MM.1S (cell line): ENCODE measurements around the gene COPS9.

ENCODE experiments used
- DNase-seq: peaks from one replicate; pipeline ENCODE4 v3.0.0-alpha.2; 2015
- H2AFZ ChIP-seq: fragments of 300-600 bp; sonication (generic); 2 replicates; pipeline ENCODE4 v1.6.0; 2016; ENCODE audit warnings: antibody characterized with exemption, low read length
- H3F3A ChIP-seq: fragments of 300-600 bp; sonication (generic); 2 replicates; pipeline ENCODE4 v1.6.1; 2016; ENCODE audit warnings: mild to moderate bottlenecking, antibody characterized with exemption, low read length, moderate library complexity, mixed read lengths; ENCODE audit not compliant: insufficient read depth
- H3K27ac ChIP-seq: fragments of 300-600 bp; sonication (generic); 2 replicates; pipeline ENCODE4 v1.5.1; 2016; ENCODE audit warnings: mild to moderate bottlenecking, low read length
- H3K27me3 ChIP-seq: fragments of 300-600 bp; sonication (generic); replicated peaks from 2 replicates; pipeline ENCODE4 v1.6.0; 2016; ENCODE audit warnings: low read length; ENCODE audit not compliant: insufficient read depth
- H3K36me3 ChIP-seq: fragments of 300-600 bp; sonication (generic); replicated peaks from 2 replicates; pipeline ENCODE4 v1.6.1; 2016; ENCODE audit warnings: mild to moderate bottlenecking, low read length, mixed read lengths; ENCODE audit not compliant: insufficient read depth
- H3K4me1 ChIP-seq: fragments of 300-600 bp; sonication (generic); 2 replicates; pipeline ENCODE4 v1.6.1; 2016; ENCODE audit warnings: low read length, mixed read lengths
- H3K4me2 ChIP-seq: fragments of 300-600 bp; sonication (generic); 2 replicates; pipeline ENCODE4 v1.6.0; 2016; ENCODE audit warnings: low read depth, low read length
- H3K4me3 ChIP-seq: fragments of 300-600 bp; sonication (generic); 2 replicates; pipeline ENCODE4 v1.5.1; 2016; ENCODE audit warnings: low read length, mixed read lengths
- H3K79me2 ChIP-seq: fragments of 300-600 bp; sonication (generic); 2 replicates; pipeline ENCODE4 v1.6.1; 2016; ENCODE audit warnings: mixed run types, low read length, mixed read lengths
- H3K9ac ChIP-seq: fragments of 300-600 bp; sonication (generic); 2 replicates; pipeline ENCODE4 v1.6.1; 2016; ENCODE audit warnings: low read length, mixed read lengths
- H3K9me2 ChIP-seq: fragments of 300-600 bp; sonication (generic); replicated peaks from 2 replicates; pipeline ENCODE4 v1.6.1; 2016; ENCODE audit warnings: mild to moderate bottlenecking, low read length, mixed read lengths; ENCODE audit not compliant: insufficient read depth
- H3K9me3 ChIP-seq: fragments of 300-600 bp; sonication (generic); replicated peaks from 2 replicates; pipeline ENCODE4 v1.6.1; 2016; ENCODE audit warnings: mild to moderate bottlenecking, low read length, mixed read lengths; ENCODE audit not compliant: insufficient read depth
- H4K20me1 ChIP-seq: fragments of 300-600 bp; sonication (generic); 2 replicates; pipeline ENCODE4 v1.6.1; 2016; ENCODE audit warnings: mild to moderate bottlenecking, low read length, moderate library complexity, mixed read lengths; ENCODE audit not compliant: insufficient read depth
- CTCF ChIP-seq: fragments of 300-600 bp; sonication (generic); IDR thresholded peaks from 2 replicates; pipeline ENCODE4 v1.5.1; 2016; ENCODE audit warnings: antibody characterized with exemption, low read length, mixed read lengths
- EZH2 ChIP-seq: fragments of 300-600 bp; sonication (generic); optimal IDR thresholded peaks from 2 replicates; pipeline ENCODE3; 2017; ENCODE audit warnings: low read depth, mild to moderate bottlenecking, antibody characterized with exemption, low read length, mixed read lengths
- EZH2phosphoT487 ChIP-seq: fragments of 300-600 bp; sonication (generic); IDR thresholded peaks from 2 replicates; pipeline ENCODE4 v1.6.1; 2018; ENCODE audit warnings: antibody characterized with exemption, low read length

The COPS9 gene

GRCh38 chr2:240162032-240162431 is 25.9 kb upstream of the COPS9 start:
- H3K36me3 ChIP-seq = no peaks in the 10 kb centered on the region
- no peak for DNase-seq
- no peaks in the 10 kb centered on the region for H3K4me1 ChIP-seq
- H3K9me2 ChIP-seq = no peaks in the 10 kb centered on the region
- H3K27me3 ChIP-seq = peaks cover 23% of the 10 kb centered on the region; the same call in 1 of the 2 replicates
- H3K9me3 ChIP-seq = no peaks in the 10 kb centered on the region
- H3K27ac ChIP-seq = no peak overlapping the region
- TF ChIP-seq EZH2phosphoT487 (no peak), EZH2 (no peak), CTCF (no peak)
- no peaks in the 10 kb centered on the region for H3F3A ChIP-seq
- H2AFZ ChIP-seq = no peak overlapping the region
- H3K4me3 ChIP-seq = no peak overlapping the region
- H4K20me1 ChIP-seq = no peaks in the 10 kb centered on the region
- H3K4me2 ChIP-seq = no peak overlapping the region
- no peaks in the 10 kb centered on the region for H3K79me2 ChIP-seq
- H3K9ac ChIP-seq = no peak overlapping the region

- no peaks in the 10 kb centered on the region for H3K9me3 ChIP-seq
- DNase-seq = no peak
Measured at GRCh38 chr2:240161087-240161750, 25.1 kb upstream of the COPS9 start.

GRCh38 chr2:240160291-240161086 is 24.4 kb upstream of the COPS9 start:
- no peak for DNase-seq
- no peak overlapping the region for H3K9ac ChIP-seq
- H3K9me2 ChIP-seq = no peaks in the 10 kb centered on the region
- no peak overlapping the region for H3K4me2 ChIP-seq
- H2AFZ ChIP-seq = no peak overlapping the region
- H3F3A ChIP-seq = no peaks in the 10 kb centered on the region
- TF ChIP-seq EZH2phosphoT487 (no peak), CTCF (no peak), EZH2 (no peak)
- no peaks in the 10 kb centered on the region for H3K36me3 ChIP-seq
- no peaks in the 10 kb centered on the region for H3K9me3 ChIP-seq
- no peaks in the 10 kb centered on the region for H4K20me1 ChIP-seq
- H3K27me3 ChIP-seq = peaks cover 34% of the 10 kb centered on the region
- H3K4me3 ChIP-seq = no peak overlapping the region
- no peaks in the 10 kb centered on the region for H3K79me2 ChIP-seq
- H3K4me1 ChIP-seq = no peaks in the 10 kb centered on the region
- no peak overlapping the region for H3K27ac ChIP-seq

More at GRCh38 chr2:240161087-240161750, 25.1 kb upstream of the COPS9 start:
- H3F3A ChIP-seq = no peaks in the 10 kb centered on the region
- no peak for TF ChIP-seq EZH2
- no peak for TF ChIP-seq EZH2phosphoT487
- TF ChIP-seq CTCF = no peak
- H3K79me2 ChIP-seq = no peaks in the 10 kb centered on the region
- no peaks in the 10 kb centered on the region for H3K36me3 ChIP-seq
- H3K9ac ChIP-seq = no peak overlapping the region
- no peak overlapping the region for H2AFZ ChIP-seq
- H4K20me1 ChIP-seq = no peaks in the 10 kb centered on the region
- H3K27ac ChIP-seq = no peak overlapping the region
- no peak overlapping the region for H3K4me2 ChIP-seq
- peaks cover 27% of the 10 kb centered on the region; the same call in 1 of the 2 replicates for H3K27me3 ChIP-seq
- H3K9me2 ChIP-seq = no peaks in the 10 kb centered on the region
- H3K4me1 ChIP-seq = no peaks in the 10 kb centered on the region
- H3K4me3 ChIP-seq = no peak overlapping the region
